Colonic mucosa (tissue), 4 donors: ENCODE data around the gene SEC23A. TPM values are rescaled to one million over a fixed set of nuclear protein-coding genes. Genes with fewer than 3 reads are reported as not detected.
"Not testable (repeated sequence)": the region's sequence is repeated elsewhere in the genome, so short reads cannot be mapped to it uniquely, and the experiment has no call there.

ENCODE experiments used
- DNase-seq: peaks from one replicate; pipeline ENCODE4 v3.0.0-alpha.2; 2020
- H3K27ac ChIP-seq: fragments of 200-600 bp; one replicate; pipeline ENCODE4 v1.8.0; 2021
- H3K27me3 ChIP-seq: fragments of 200-600 bp; one replicate; pipeline ENCODE4 v1.8.0; 2021
- H3K36me3 ChIP-seq: fragments of 200-600 bp; one replicate; pipeline ENCODE4 v1.8.0; 2021
- H3K4me1 ChIP-seq: fragments of 200-600 bp; one replicate; pipeline ENCODE4 v1.8.0; 2021; ENCODE audit warnings: mild to moderate bottlenecking
- H3K4me3 ChIP-seq: fragments of 200-600 bp; one replicate; pipeline ENCODE4 v1.8.0; 2021
- H3K9ac ChIP-seq, 2 donors: one replicate each; pipeline ENCODE4 v1.7.0; 2013; ENCODE audit warnings: control low read depth in 2 of 2, low read depth in 2 of 2, low read length in 2 of 2
- H3K9me3 ChIP-seq: fragments of 200-600 bp; one replicate; pipeline ENCODE4 v1.8.0; 2021
- intact Hi-C: fragments of 100-400 bp; cut with DNase I; formaldehyde crosslinking; loops from one replicate; pipeline ENCODE4 v1.14.1; 2022
- total RNA-seq, 2 donors: library from RNA; stranded (reverse); fragmentation: NEBNext Ultra II Directional in 1 of 2; extraction: Animal tissue kit (Norgen Biotek cat#: 25700) in 1 of 2; gene quantifications; one replicate each; pipeline ENCODE4 v1.2.1, GENCODE V29; 2021
- TF ChIP-seq, protein P1 (sequence below): fragments of 200-600 bp; IDR thresholded peaks from one replicate; pipeline ENCODE4 v1.8.0; 2022; ENCODE audit warnings: antibody characterized with exemption, mild to moderate bottlenecking
- donor health status: healthy.
- donor health status: DM: no; HTN: no; CAD: no.
- donor health status: DM: no; HTN: no; CAD: no.

Gene SEC23A
- total RNA-seq, 2 donors from 2014 or later, result 66.6 to 132 TPM

DNA sequence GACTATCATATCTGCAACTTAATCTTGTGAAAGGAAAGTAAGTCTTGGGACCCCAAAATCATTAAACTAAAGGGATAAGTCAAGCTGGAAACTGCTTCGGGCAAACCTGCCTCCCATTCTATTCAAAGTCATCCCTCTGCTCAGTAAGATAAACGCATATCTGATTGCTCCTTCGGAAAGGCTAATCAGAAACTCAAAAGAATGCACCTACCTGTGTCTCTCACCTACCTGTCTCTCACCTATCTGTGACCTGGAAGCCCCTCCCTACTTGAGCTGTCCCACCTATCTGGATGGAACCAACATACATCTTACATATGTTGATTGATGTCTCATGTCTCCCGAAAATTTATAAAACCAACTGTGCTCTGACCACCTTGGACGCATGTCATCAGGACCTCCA lies 19.9 kb downstream of the SEC23A start:
- TF ChIP-seq, protein P1, sequence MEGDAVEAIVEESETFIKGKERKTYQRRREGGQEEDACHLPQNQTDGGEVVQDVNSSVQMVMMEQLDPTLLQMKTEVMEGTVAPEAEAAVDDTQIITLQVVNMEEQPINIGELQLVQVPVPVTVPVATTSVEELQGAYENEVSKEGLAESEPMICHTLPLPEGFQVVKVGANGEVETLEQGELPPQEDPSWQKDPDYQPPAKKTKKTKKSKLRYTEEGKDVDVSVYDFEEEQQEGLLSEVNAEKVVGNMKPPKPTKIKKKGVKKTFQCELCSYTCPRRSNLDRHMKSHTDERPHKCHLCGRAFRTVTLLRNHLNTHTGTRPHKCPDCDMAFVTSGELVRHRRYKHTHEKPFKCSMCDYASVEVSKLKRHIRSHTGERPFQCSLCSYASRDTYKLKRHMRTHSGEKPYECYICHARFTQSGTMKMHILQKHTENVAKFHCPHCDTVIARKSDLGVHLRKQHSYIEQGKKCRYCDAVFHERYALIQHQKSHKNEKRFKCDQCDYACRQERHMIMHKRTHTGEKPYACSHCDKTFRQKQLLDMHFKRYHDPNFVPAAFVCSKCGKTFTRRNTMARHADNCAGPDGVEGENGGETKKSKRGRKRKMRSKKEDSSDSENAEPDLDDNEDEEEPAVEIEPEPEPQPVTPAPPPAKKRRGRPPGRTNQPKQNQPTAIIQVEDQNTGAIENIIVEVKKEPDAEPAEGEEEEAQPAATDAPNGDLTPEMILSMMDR, result no peak
- Histone ChIP-seq H3K4me3 (no peak overlapping the region), H3K27ac (no peak overlapping the region), H3K36me3 (peaks cover 6% of the 10 kb centered on the region), H3K4me1 (no peaks in the 10 kb centered on the region), H3K27me3 (no peaks in the 10 kb centered on the region), H3K9ac (no peak overlapping the region), H3K9me3 (no peaks in the 10 kb centered on the region)
- no peak for DNase-seq
- intact Hi-C loops, result no loop called here

DNA sequence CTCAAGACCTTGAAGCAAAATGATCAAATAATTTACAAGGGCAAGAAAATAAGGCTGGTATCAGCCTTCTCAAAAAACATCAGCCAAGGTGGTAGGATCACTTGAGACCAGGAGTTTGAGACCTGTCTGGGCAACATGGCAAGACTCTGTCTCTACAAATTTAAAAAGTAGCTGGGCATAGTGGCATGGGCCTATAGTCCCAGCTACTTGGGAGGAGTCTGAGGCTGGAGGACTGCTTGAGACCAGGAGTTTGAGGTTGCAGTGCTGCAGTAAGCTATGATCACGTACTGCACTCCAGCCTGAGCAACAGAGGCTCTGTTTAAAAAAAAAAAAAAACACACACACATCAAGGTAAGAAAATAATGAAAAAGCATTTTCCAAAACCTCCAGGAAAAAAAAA lies 22.1 kb downstream of the SEC23A start:
- Histone ChIP-seq H3K9ac (no peak overlapping the region), H3K4me3 (no peak overlapping the region), H3K27ac (no peak overlapping the region), H3K36me3 (no peaks in the 10 kb centered on the region), H3K4me1 (no peaks in the 10 kb centered on the region), H3K27me3 (no peaks in the 10 kb centered on the region), H3K9me3 (no peaks in the 10 kb centered on the region)
- TF ChIP-seq, protein P1, result no peak
- intact Hi-C loops, result no loop called here
- no peak for DNase-seq

DNA sequence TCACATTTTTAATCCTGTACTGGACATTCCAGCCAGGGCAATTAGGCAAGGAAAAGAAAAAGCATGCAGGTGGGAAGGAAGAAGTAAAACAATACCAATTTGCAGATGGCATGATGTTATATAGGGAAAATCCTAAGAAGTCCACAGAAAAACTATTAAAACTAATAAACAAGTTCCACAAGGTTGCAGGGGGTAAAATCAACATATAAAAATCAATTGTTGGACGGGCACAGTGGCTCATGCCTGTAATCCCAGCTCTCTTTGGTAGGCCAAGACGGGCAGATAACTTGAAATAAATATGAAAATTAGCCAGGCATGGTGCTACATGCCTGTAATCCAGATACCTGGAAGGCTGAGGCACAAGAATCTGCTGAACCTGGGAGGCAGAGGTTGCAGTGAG lies 31.9 kb downstream of the SEC23A start:
- intact Hi-C loops, result no loop called here
- TF ChIP-seq, protein P1, result no peak
- H3K9ac ChIP-seq, result no peak overlapping the region
- no peaks in the 10 kb centered on the region for H3K9me3 ChIP-seq
- H3K4me3 ChIP-seq, result no peak overlapping the region
- DNase-seq, result no peak
- H3K4me1 ChIP-seq, result no peaks in the 10 kb centered on the region
- no peaks in the 10 kb centered on the region for H3K27me3 ChIP-seq
- peaks cover 4% of the 10 kb centered on the region for H3K36me3 ChIP-seq
- no peak overlapping the region for H3K27ac ChIP-seq

DNA sequence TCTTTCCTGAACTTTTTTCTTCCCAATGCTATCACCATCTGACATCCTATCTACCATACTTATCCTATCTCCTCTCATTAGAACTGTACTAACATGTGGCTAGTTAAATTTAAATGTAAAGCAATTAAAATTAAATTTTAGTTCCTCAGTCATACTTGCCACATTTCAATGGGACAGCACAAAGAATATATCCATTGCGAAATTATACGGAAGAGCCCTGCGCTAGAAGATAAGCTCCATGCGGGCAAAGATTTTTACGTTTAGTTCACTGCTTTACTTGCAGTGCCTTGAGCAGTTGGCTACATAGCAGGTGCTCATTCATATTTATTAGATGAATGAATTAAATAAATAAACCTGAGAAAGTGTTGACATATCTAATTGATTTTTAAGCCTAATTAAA lies 33.1 kb downstream of the SEC23A start:
- H3K27me3 ChIP-seq, result no peaks in the 10 kb centered on the region
- no peak overlapping the region for H3K4me3 ChIP-seq
- DNase-seq, result no peak
- intact Hi-C loops, result no loop called here
- no peaks in the 10 kb centered on the region for H3K4me1 ChIP-seq
- TF ChIP-seq, protein P1, result no peak
- peaks cover 4% of the 10 kb centered on the region for H3K36me3 ChIP-seq
- no peak overlapping the region for H3K27ac ChIP-seq
- no peaks in the 10 kb centered on the region for H3K9me3 ChIP-seq
- no peak overlapping the region for H3K9ac ChIP-seq

DNA sequence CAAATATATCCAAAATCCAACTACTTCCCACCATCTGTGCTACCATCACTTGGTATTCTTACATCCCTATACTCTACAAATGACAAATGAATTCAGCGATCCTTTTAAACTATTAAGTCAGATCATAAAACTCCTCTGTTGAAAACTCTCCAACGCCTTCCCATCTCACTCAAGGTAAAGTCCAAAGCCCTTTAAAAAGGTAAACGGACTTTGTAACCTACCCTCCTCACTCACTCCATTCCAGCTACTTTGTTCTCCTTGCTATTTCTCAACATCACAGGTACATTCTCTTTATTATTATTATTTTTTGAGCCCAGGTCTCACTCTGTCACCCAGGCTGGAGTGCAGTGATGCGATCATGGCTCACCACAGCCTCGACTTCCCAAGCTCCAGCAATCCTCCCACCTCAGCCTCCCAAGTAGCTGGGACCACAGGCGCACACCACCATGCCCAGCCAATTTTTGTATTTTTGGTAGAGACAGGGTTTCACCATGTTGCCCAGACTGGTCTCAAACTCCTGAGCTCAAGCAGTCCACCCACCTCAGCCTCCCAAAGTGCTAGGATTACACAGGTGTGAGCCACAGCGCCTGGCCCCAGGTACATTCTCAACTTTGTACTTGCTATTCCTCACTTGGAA lies 33.7 kb downstream of the SEC23A start:
- H3K27me3 ChIP-seq, H3K27ac ChIP-seq, H3K36me3 ChIP-seq, H3K9ac ChIP-seq, H3K4me3 ChIP-seq, DNase-seq, intact Hi-C loops, H3K9me3 ChIP-seq, H3K4me1 ChIP-seq: not testable (repeated sequence)

DNA sequence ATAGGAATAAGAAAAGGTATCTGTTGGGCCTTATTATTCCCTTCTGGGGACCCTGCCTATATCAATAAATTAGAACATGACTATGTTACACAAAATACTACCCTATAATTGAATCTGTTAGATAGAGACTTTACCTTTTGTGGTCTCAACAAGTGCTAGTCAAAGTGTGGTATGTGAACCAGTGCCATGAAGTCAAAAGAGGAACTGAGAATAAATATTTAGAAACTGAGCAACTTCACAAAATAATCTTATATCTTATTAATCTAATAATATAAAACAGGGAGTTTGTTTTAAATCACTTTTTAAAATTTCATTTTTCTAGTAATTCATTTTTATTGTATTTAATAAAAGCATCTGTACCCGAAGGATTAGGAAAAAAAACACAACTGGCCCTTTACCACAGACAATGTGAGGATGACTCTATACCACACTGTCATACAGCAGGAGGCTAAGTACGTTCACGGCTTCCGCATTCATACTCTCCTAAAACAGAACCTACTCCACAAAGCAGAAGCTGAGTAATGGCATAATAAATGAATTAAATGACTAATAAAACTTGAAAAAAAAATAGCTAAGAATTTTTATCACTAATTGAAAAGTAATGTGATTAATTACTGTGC lies 42.1 kb downstream of the SEC23A start:
- H3K4me3 ChIP-seq, result no peak overlapping the region
- intact Hi-C loops, result no loop called here
- H3K4me1 ChIP-seq, result no peaks in the 10 kb centered on the region
- H3K9me3 ChIP-seq, result no peaks in the 10 kb centered on the region
- peaks cover 12% of the 10 kb centered on the region for H3K36me3 ChIP-seq
- no peak overlapping the region for H3K9ac ChIP-seq
- no peaks in the 10 kb centered on the region for H3K27me3 ChIP-seq
- DNase-seq, result no peak
- no peak overlapping the region for H3K27ac ChIP-seq
- TF ChIP-seq, protein P1, result no peak
